HepG2 (cell line): ENCODE data around the gene E2F3. TPM values are rescaled to one million over a fixed set of nuclear protein-coding genes. Genes with fewer than 3 reads are reported as not detected.

Source experiments
- AGO2 ChIP-seq: fragments of 200-400 bp; formaldehyde crosslinking; optimal IDR thresholded peaks from 2 replicates; pipeline ENCODE3; 2017; ENCODE audit warnings: mild to moderate bottlenecking, low read depth, low read length, moderate library complexity
- ARNT ChIP-seq: fragments of 450-650 bp; IDR thresholded peaks from 2 replicates; pipeline ENCODE4 v1.6.1; 2017
- CBX5 ChIP-seq: sonication (generic); formaldehyde crosslinking; IDR thresholded peaks from 2 replicates; pipeline ENCODE4 v1.4.0; 2020; ENCODE audit warnings: missing genetic modification reagents, borderline replicate concordance
- EHMT2 ChIP-seq: fragments of 200-600 bp; sonication (generic); IDR thresholded peaks from 2 replicates; pipeline ENCODE4 v1.7.0; 2017; ENCODE audit warnings: antibody characterized with exemption, low read depth, low read length, borderline replicate concordance
- ELF1 ChIP-seq: sonication (generic); formaldehyde crosslinking; IDR thresholded peaks from 2 replicates; pipeline ENCODE4 v1.4.0; 2020; ENCODE audit warnings: missing genetic modification reagents
- HMG20A ChIP-seq: IDR thresholded peaks from 2 replicates; pipeline ENCODE4 v1.6.1; 2016; ENCODE audit warnings: borderline replicate concordance
- KAT2B ChIP-seq: fragments of 150-350 bp; IDR thresholded peaks from 2 replicates; pipeline ENCODE4 v1.6.1; 2014; ENCODE audit warnings: low read depth, low read length, borderline replicate concordance
- KLF11 ChIP-seq: IDR thresholded peaks from 2 replicates; pipeline ENCODE4 v1.6.1; 2016; ENCODE audit warnings: missing compliant biosample characterization
- NR3C1 ChIP-seq: sonication (generic); formaldehyde crosslinking; IDR thresholded peaks from 2 replicates; pipeline ENCODE4 v1.4.0; 2020; ENCODE audit warnings: missing genetic modification reagents
- PRDM10 ChIP-seq: sonication (generic); formaldehyde crosslinking; IDR thresholded peaks from 2 replicates; pipeline ENCODE4 v1.4.0; 2020; ENCODE audit warnings: low read depth, missing genetic modification reagents
- RFXANK ChIP-seq: IDR thresholded peaks from 2 replicates; pipeline ENCODE4 v1.6.1; 2016
- SP2 ChIP-seq: sonication (generic); formaldehyde crosslinking; IDR thresholded peaks from 2 replicates; pipeline ENCODE4 v1.5.1; 2020; ENCODE audit warnings: mild to moderate bottlenecking, missing genetic modification reagents
- TCF12 ChIP-seq, 2 experiments: fragments of 450-650 bp in 1 of 2; sonication (generic) in 1 of 2; formaldehyde crosslinking in 1 of 2; IDR thresholded peaks; 2 replicates each; pipeline versions ENCODE4 v1.6.1 to v1.8.0; 2017 to 2022; ENCODE audit warnings: antibody characterized with exemption in 1 of 2, mild to moderate bottlenecking in 1 of 2, missing genetic modification reagents in 1 of 2, moderate library complexity in 1 of 2
- TCF7 ChIP-seq: sonication (generic); IDR thresholded peaks from 2 replicates; pipeline ENCODE4 v1.6.1; 2016; ENCODE audit warnings: antibody characterized with exemption, low read depth
- THAP7 ChIP-seq: sonication (generic); formaldehyde crosslinking; IDR thresholded peaks from 2 replicates; pipeline ENCODE4 v1.8.1; 2023; ENCODE audit warnings: mild to moderate bottlenecking, missing genetic modification reagents
- ZBTB33 ChIP-seq: sonication (generic); formaldehyde crosslinking; IDR thresholded peaks from 2 replicates; pipeline ENCODE4 v1.4.0; 2020; ENCODE audit warnings: missing genetic modification reagents
- ZFP36L1 ChIP-seq: sonication (generic); formaldehyde crosslinking; IDR thresholded peaks from 2 replicates; pipeline ENCODE4 v1.8.0; 2022; ENCODE audit warnings: mild to moderate bottlenecking, missing genetic modification reagents, moderate library complexity
- ZNF605 ChIP-seq: sonication (generic); formaldehyde crosslinking; IDR thresholded peaks from 2 replicates; pipeline ENCODE4 v1.8.0; 2022; ENCODE audit warnings: mild to moderate bottlenecking, missing genetic modification reagents
- ZNF687 ChIP-seq: sonication (generic); formaldehyde crosslinking; IDR thresholded peaks from 2 replicates; pipeline ENCODE4 v1.5.1; 2020; ENCODE audit warnings: mild to moderate bottlenecking, missing genetic modification reagents, moderate library complexity
- polyA plus RNA-seq, 8 experiments: library from polyadenylated mRNA; depleted of rRNA in 3 of 8; stranded (reverse) in 7 of 8; unstranded in 1 of 8; fragments of >200 nt; fragmentation: Illumina TruSeq in 4 of 8; extraction: Trizol in 4 of 8; gene quantifications; 2 replicates each; pipeline versions ENCODE4 v1.2.1 to v1.2.3, GENCODE V29; 2011 to 2016; ENCODE audit warnings: low read depth in 4 of 8, missing spikeins in 1 of 8, mixed read lengths in 1 of 8; ENCODE audit not compliant: insufficient read depth in 1 of 8
- total RNA-seq, 5 experiments: library from RNA; depleted of rRNA; stranded (reverse); fragments of >200 nt; fragmentation: Illumina TruSeq; extraction: Trizol; gene quantifications; 2 replicates each; pipeline ENCODE4 v1.2.3, GENCODE V29; 2016; ENCODE audit warnings: low read depth in 1 of 5

The E2F3 gene
- total and polyA plus RNA-seq, 2 of the 13 experiments (the other 11 are each of a cell fraction or from before 2014, with no cell fraction given): 8.5 to 12.7 TPM

GRCh38 chr6:20401205-20402091 is at the start of gene E2F3 (continued):
- peak; percentile 43; the same call in 1 of the 2 replicates for TF ChIP-seq ZBTB33 (CRISPR knock-in tag)
- TF ChIP-seq ZNF687 (CRISPR knock-in tag): peak; percentile 83
- peak; percentile 100 for TF ChIP-seq ZNF605 (CRISPR knock-in tag)
- TF ChIP-seq KLF11: peak; percentile 88; the same call in 1 of the 2 replicates
- TF ChIP-seq RFXANK (CRISPR knock-in tag): peak; percentile 84; the same call in 1 of the 2 replicates
- TF ChIP-seq TCF7: no peak
- TF ChIP-seq SP2 (CRISPR knock-in tag): peak; percentile 87
- TF ChIP-seq NR3C1 (CRISPR knock-in tag): no peak
- TF ChIP-seq ELF1: peak; percentile 50; the same call in 1 of the 2 replicates
- no peak for TF ChIP-seq HMG20A (CRISPR knock-in tag)
- peak; percentile 97; the same call in 1 of the 2 replicates for TF ChIP-seq ZFP36L1 (CRISPR knock-in tag)
- no peak for TF ChIP-seq ARNT
- no peak for TF ChIP-seq AGO2
- TF ChIP-seq CBX5 (CRISPR knock-in tag): no peak
- no peak for TF ChIP-seq TCF12 (IDR thresholded peaks at IDR 0.05)
- no peak for TF ChIP-seq TCF12 (CRISPR knock-in tag; IDR thresholded peaks at IDR 0.05)
- peak; percentile 50; the same call in 1 of the 2 replicates for TF ChIP-seq PRDM10
- peak; percentile 86 for TF ChIP-seq THAP7 (CRISPR knock-in tag)
- TF ChIP-seq KAT2B: no peak
- TF ChIP-seq EHMT2: no peak
